ENCODE measurements around the gene NPPB. TPM values are rescaled to one million over a fixed set of nuclear protein-coding genes. Genes with fewer than 3 reads are reported as not detected.

Gene NPPB
- total RNA-seq, 3 donors from 2014 or later, result not detected

DNA sequence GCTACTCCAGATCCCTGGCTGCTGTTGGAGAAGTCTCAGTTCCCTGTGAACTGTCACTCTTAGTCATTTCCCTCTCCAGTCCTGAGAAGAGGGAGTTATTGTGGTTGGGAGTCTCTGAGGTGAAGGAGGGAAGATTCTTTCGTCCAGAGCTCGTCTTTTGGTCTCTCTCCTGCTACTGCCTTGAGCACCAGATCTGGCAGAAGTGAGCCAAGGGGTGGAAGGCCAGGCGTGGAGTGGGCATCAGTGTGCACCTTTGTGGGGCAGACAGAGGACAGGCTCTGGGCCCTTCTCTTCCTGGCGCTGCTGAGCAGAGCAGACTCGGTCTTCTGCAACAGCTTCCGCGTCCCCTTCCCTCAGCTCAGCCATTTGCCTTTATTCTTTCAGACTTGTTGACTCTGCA lies 33.6 kb downstream of the NPPB start:
- H3K4me1 ChIP-seq (ENCODE audit: low read depth), result no peaks in the 10 kb centered on the region

DNA sequence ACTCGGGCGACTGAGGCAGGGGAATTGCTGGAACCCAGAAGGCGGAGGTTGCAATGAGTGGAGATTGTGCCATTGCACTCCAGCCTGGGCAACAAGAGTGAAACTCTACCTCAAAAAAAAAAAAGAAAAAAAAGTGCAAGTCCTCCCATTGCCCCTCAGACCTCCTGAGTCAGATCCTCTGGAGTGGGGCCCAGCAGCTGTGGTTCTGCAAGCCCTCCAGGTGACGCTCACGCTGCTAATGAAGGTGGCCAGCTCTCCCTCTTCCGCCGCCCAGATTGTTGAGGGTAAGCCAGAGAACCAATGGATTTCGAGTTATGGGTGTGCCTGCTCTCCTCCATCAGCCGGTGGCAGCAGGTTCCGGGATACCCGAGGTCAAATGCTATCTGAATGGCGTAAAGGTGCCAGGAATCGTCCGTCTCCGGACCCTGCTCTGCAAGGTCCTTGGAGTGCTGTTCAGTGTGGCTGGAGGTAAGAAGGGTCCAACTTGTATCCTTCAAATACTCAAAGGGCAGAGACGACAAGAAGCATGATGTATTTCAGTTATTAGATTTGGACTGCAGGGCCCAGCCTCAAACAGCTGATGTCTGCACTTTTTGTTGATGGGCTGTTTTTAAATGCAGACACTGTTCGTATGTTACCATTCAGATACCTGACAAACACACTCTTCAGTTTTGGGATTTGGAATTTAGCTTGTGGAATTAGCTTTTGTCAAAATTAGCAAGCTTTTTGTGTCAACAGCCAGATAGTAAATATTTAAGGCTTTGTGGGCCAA lies 35.2 kb downstream of the NPPB start:
- DNase-seq (no peak), ATAC-seq (no peak)
- intact Hi-C loops (cut with DNase I, micrococcal nuclease), result no loop called here
- H3K9me3 ChIP-seq, result no peaks in the 10 kb centered on the region
- TF ChIP-seq, protein P1, sequence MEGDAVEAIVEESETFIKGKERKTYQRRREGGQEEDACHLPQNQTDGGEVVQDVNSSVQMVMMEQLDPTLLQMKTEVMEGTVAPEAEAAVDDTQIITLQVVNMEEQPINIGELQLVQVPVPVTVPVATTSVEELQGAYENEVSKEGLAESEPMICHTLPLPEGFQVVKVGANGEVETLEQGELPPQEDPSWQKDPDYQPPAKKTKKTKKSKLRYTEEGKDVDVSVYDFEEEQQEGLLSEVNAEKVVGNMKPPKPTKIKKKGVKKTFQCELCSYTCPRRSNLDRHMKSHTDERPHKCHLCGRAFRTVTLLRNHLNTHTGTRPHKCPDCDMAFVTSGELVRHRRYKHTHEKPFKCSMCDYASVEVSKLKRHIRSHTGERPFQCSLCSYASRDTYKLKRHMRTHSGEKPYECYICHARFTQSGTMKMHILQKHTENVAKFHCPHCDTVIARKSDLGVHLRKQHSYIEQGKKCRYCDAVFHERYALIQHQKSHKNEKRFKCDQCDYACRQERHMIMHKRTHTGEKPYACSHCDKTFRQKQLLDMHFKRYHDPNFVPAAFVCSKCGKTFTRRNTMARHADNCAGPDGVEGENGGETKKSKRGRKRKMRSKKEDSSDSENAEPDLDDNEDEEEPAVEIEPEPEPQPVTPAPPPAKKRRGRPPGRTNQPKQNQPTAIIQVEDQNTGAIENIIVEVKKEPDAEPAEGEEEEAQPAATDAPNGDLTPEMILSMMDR (IDR thresholded peaks at IDR 0.05), result no peak
- peaks cover 3% of the 10 kb centered on the region for H3K36me3 ChIP-seq (ENCODE audit: low read depth)
- H3K4me1 ChIP-seq (ENCODE audit: low read depth), result no peaks in the 10 kb centered on the region
- no peak overlapping the region for H3K4me3 ChIP-seq

More for the DNA sequence above, 33.6 kb downstream of the NPPB start:
- intact Hi-C loops (cut with DNase I, micrococcal nuclease), result no loop called here
- H3K36me3 ChIP-seq (ENCODE audit: low read depth), result peaks cover 8% of the 10 kb centered on the region
- DNase-seq, result no peak
- ATAC-seq, result no peak
- H3K9me3 ChIP-seq, result no peaks in the 10 kb centered on the region
- TF ChIP-seq, protein P1 (IDR thresholded peaks at IDR 0.05), result no peak
- no peak overlapping the region for H3K4me3 ChIP-seq

DNA sequence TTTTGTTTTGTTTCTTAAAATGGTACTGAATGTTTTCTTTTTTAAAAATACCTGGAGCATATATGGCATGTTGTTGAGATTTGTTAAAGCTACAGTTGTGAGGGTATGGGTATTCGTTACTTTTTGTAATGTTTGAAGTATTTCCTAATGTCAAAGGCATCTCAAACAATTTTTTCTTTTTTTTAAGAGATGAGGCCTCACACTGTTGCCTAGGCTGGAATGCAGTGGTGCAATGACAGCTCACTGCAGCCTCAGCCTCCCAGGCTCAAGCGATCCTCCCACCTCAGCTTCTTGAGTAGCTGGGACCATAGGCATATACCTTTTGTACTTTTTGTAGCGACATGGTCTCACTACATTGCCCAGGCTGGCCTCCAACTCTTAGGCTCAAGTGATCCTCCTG lies 36.7 kb downstream of the NPPB start:
- ATAC-seq (no peak), DNase-seq (no peak)
- no peaks in the 10 kb centered on the region for H3K4me1 ChIP-seq (ENCODE audit: low read depth)
- peaks cover 2% of the 10 kb centered on the region for H3K36me3 ChIP-seq (ENCODE audit: low read depth)
- TF ChIP-seq, protein P1 (IDR thresholded peaks at IDR 0.05), result no peak
- no peaks in the 10 kb centered on the region for H3K9me3 ChIP-seq
- H3K4me3 ChIP-seq, result no peak overlapping the region
- intact Hi-C loops (cut with DNase I, micrococcal nuclease), result no loop called here

DNA sequence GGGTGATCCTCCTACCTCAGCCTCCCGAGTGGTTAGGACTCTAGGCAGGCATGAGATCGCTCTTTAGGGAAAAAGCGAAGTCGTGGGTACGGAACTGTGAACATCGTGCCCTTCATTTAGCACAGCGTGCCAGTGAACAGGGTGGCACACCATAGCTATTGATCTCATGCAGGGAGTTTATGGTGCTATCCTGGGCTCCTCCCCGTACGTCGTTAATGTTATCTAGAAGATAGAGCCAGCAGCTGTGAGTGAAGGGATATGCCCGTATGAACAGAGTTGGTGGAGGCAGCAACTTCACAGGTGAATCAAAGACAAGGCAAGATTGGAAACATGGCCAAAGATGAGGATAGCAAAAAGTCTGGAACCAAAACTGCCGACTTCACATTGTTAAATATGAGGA lies 41.6 kb downstream of the NPPB start:
- TF ChIP-seq, protein P1 (IDR thresholded peaks at IDR 0.05), result no peak
- no peak for DNase-seq
- Histone ChIP-seq H3K4me3 (no peak overlapping the region), H3K9me3 (no peaks in the 10 kb centered on the region), H3K4me1 (ENCODE audit: low read depth) (no peaks in the 10 kb centered on the region), H3K36me3 (ENCODE audit: low read depth) (peaks cover 9% of the 10 kb centered on the region)
- peak; percentile 50 for ATAC-seq
- intact Hi-C loops (cut with DNase I, micrococcal nuclease), result no loop called here

DNA sequence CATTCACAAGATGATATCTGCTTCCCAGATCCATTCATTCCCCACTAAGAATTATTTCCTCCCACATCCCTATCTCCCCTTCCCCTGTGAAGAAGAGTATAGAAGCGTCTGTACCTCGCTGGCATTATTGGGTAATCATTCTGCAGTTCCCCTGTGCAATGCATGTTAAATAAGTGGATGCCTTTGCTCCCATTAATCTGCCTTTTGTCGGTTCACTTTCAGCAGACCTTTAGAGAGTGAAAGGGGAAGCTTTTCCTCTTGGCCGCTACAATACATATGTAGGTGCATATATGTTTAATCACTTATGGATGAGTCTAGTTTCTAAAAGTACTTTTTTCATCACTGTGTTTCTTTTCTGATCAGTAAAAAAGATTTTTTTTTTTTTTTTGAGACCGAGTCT lies 45.7 kb downstream of the NPPB start:
- Histone ChIP-seq H3K36me3 (ENCODE audit: low read depth) (peaks cover 9% of the 10 kb centered on the region), H3K4me3 (no peak overlapping the region), H3K4me1 (ENCODE audit: low read depth) (no peaks in the 10 kb centered on the region), H3K9me3 (no peaks in the 10 kb centered on the region)
- ATAC-seq (no peak), DNase-seq (no peak)
- TF ChIP-seq, protein P1 (IDR thresholded peaks at IDR 0.05), result no peak
- intact Hi-C loops (cut with DNase I, micrococcal nuclease), result no loop called here

Other genes with a start within 250 kb of the NPPB start
- gene FBXO2, start 204.5 kb downstream of the NPPB start, total RNA-seq, result 1 to 10 TPM in 1 of 3 donors, under 1 TPM in 2; 0.23 to 8.6 (median 0.63) TPM
- 10 to 100 TPM in 1 of 3 donors, 1 to 10 TPM in 2; 6.5 to 19.1 (median 6.6) TPM for gene FBXO44, start 204.1 kb downstream of the NPPB start, total RNA-seq
- 1 to 10 TPM; 3.8 to 7.5 (median 6.3) TPM for gene FBXO6, start 194.7 kb downstream of the NPPB start, total RNA-seq
- 10 to 100 TPM in 2 of 3 donors, 1 to 10 TPM in 1; 5.1 to 21.2 (median 16.3) TPM for gene MAD2L2, start 177.8 kb downstream of the NPPB start, total RNA-seq
- under 1 TPM; 0.10 to 0.19 (median 0.17) TPM for gene DRAXIN, start 167.2 kb downstream of the NPPB start, total RNA-seq
- 10 to 100 TPM; 11.8 to 23.4 (median 22.6) TPM for gene AGTRAP, start 122.8 kb downstream of the NPPB start, total RNA-seq
- gene C1orf167, start 96.8 kb downstream of the NPPB start, total RNA-seq, result under 1 TPM in 1 of 3 donors, not detected in 2; 0.60 TPM
- 10 to 100 TPM; 36.6 to 43.2 (median 42.5) TPM for gene MTHFR, start 53.0 kb downstream of the NPPB start, total RNA-seq
- gene CLCN6, start 52.8 kb downstream of the NPPB start, total RNA-seq, result 10 to 100 TPM; 20.8 to 29.7 (median 24.3) TPM
- 1 to 10 TPM in 1 of 3 donors, under 1 TPM in 1, not detected in 1; 0.35 to 2.0 TPM for gene NPPA, start 11.2 kb downstream of the NPPB start, total RNA-seq
- gene KIAA2013, start 67.5 kb upstream of the NPPB start, total RNA-seq, result 100 to 1,000 TPM in 1 of 3 donors, 10 to 100 TPM in 2; 69.6 to 102 (median 88.6) TPM
- gene PLOD1, start 75.8 kb upstream of the NPPB start, total RNA-seq, result 10 to 100 TPM; 33.7 to 68.6 (median 35.4) TPM
- gene MFN2, start 121.5 kb upstream of the NPPB start, total RNA-seq, result 100 to 1,000 TPM; 103 to 131 (median 110) TPM
- 10 to 100 TPM; 17.6 to 23.9 (median 22.0) TPM for gene MIIP, start 160.6 kb upstream of the NPPB start, total RNA-seq
- gene TNFRSF8, start 204.4 kb upstream of the NPPB start, total RNA-seq, result under 1 TPM in 2 of 3 donors, not detected in 1; 0.31 to 0.51 TPM